HCEC 1CT (cell line): Measurements from ENCODE around the gene GPATCH8.
"Not testable (repeated sequence)": the region's sequence is repeated elsewhere in the genome, so short reads cannot be mapped to it uniquely, and the experiment has no call there.

Experiments used
- DNase-seq: peaks from one replicate; pipeline ENCODE4 v3.0.0-alpha.2; 2017

Gene GPATCH8

GRCh38 chr17:44527102-44527501 lies 23.9 kb upstream of the GPATCH8 start:
- no peak for DNase-seq

- DNase-seq = no peak
Observed at GRCh38 chr17:44523672-44523972, 20.4 kb upstream of the GPATCH8 start.

- peak; percentile 61 for DNase-seq
Observed at GRCh38 chr17:44522883-44523671, 19.9 kb upstream of the GPATCH8 start.

GRCh38 chr17:44518032-44518431 lies 14.8 kb upstream of the GPATCH8 start:
- peak; percentile 72 for DNase-seq

GRCh38 chr17:44511241-44512134 lies 8.3 kb upstream of the GPATCH8 start:
- DNase-seq = peak; percentile 9

- DNase-seq = not testable (repeated sequence)
Observed at GRCh38 chr17:44506939-44507604, 3.9 kb upstream of the GPATCH8 start.

- DNase-seq = peak; percentile 6
Observed at GRCh38 chr17:44502598-44503146, 534 bp downstream of the GPATCH8 start.

- no peak for DNase-seq
Observed at GRCh38 chr17:44501866-44502375, 1.3 kb downstream of the GPATCH8 start.

GRCh38 chr17:44499722-44500121 lies 3.5 kb downstream of the GPATCH8 start:
- DNase-seq = no peak

GRCh38 chr17:44496815-44497214 lies 6.4 kb downstream of the GPATCH8 start:
- no peak for DNase-seq

- DNase-seq = no peak
Observed at GRCh38 chr17:44493339-44493738, 9.9 kb downstream of the GPATCH8 start.

- no peak for DNase-seq
Observed at GRCh38 chr17:44492706-44493272, 10.4 kb downstream of the GPATCH8 start.

- DNase-seq = no peak
Observed at GRCh38 chr17:44489581-44489980, 13.6 kb downstream of the GPATCH8 start.

GRCh38 chr17:44487170-44487569 lies 16.0 kb downstream of the GPATCH8 start:
- no peak for DNase-seq

- no peak for DNase-seq
Observed at GRCh38 chr17:44473367-44473766, 29.8 kb downstream of the GPATCH8 start.

- no peak for DNase-seq
Observed at GRCh38 chr17:44469676-44470075, 33.5 kb downstream of the GPATCH8 start.

GRCh38 chr17:44467108-44467507 lies 36.1 kb downstream of the GPATCH8 start:
- no peak for DNase-seq

- DNase-seq = no peak
Observed at GRCh38 chr17:44466339-44466738, 36.9 kb downstream of the GPATCH8 start.

- no peak for DNase-seq
Observed at GRCh38 chr17:44465897-44466296, 37.3 kb downstream of the GPATCH8 start.

GRCh38 chr17:44465276-44465675 lies 37.9 kb downstream of the GPATCH8 start:
- DNase-seq = no peak

GRCh38 chr17:44464037-44464436 lies 39.2 kb downstream of the GPATCH8 start:
- no peak for DNase-seq

- no peak for DNase-seq
Observed at GRCh38 chr17:44451832-44452231, 51.4 kb downstream of the GPATCH8 start.
